HEK293 (cell line): ENCODE results near the gene MAGI1.
A peak's percentile ranks its signal among the peaks of the same experiment; 100 is the strongest.

Experiments used
- CTCF ChIA-PET: fragments of 350-600 bp; formaldehyde crosslinking; extraction: SDS; loops from one replicate; lab custom pipeline; 2021; ENCODE audit warnings: antibody characterized with exemption; lab: Yijun Ruan, JAX
- POLR2A ChIA-PET: fragments of 300-600 bp; formaldehyde crosslinking; extraction: SDS; loops from one replicate; lab custom pipeline; 2020; ENCODE audit warnings: antibody characterized with exemption, inconsistent platforms; lab: Yijun Ruan, JAX
- H3K27ac ChIP-seq: fragments of 200-500 bp; sonication (Bioruptor generic); 2 replicates; pipeline ENCODE4 v1.5.1; 2014; ENCODE audit warnings: low read depth, low read length, control low read depth, inconsistent platforms; ENCODE audit errors: extremely low read depth
- H3K36me3 ChIP-seq, 2 experiments: fragments of 200-500 bp in 1 of 2; sonication (Bioruptor generic) in 1 of 2; 1 replicate in 1 of 2; 2 replicates in 1 of 2; pipeline ENCODE4 v1.5.1; 2014 to 2017; ENCODE audit warnings: inconsistent platforms in 2 of 2, low read length in 2 of 2; ENCODE audit not compliant: control insufficient read depth in 2 of 2, insufficient read depth in 1 of 2
- H3K4me1 ChIP-seq: fragments of 200-500 bp; sonication (Bioruptor generic); 2 replicates; pipeline ENCODE4 v1.5.1; 2014; ENCODE audit warnings: mild to moderate bottlenecking, low read length, inconsistent platforms; ENCODE audit not compliant: control insufficient read depth, insufficient read depth
- H3K4me3 ChIP-seq: 2 replicates; pipeline ENCODE4 v1.5.1; 2011; ENCODE audit warnings: low read depth, mild to moderate bottlenecking, control low read depth, low read length, moderate library complexity
- H3K9me3 ChIP-seq: fragments of 200-500 bp; sonication (Bioruptor generic); 2 replicates; pipeline ENCODE4 v1.5.1; 2014; ENCODE audit warnings: low read depth, low read length, inconsistent platforms; ENCODE audit not compliant: control insufficient read depth, insufficient read depth
- AEBP2 ChIP-seq: fragments of 450-650 bp; formaldehyde crosslinking; IDR thresholded peaks from 2 replicates; pipeline ENCODE4 v1.5.1; 2016; ENCODE audit warnings: missing biosample characterization, missing genetic modification characterization, borderline replicate concordance
- HOXA7 ChIP-seq: sonication (generic); formaldehyde crosslinking; IDR thresholded peaks from 2 replicates; pipeline ENCODE4 v1.8.1; 2022; ENCODE audit warnings: missing genetic modification reagents, borderline replicate concordance
- KLF7 ChIP-seq: fragments of 450-650 bp; formaldehyde crosslinking; IDR thresholded peaks from 2 replicates; pipeline ENCODE4 v1.5.1; 2016; ENCODE audit warnings: missing biosample characterization, missing genetic modification characterization, borderline replicate concordance
- KLF8 ChIP-seq: fragments of 450-650 bp; formaldehyde crosslinking; IDR thresholded peaks from 2 replicates; pipeline ENCODE4 v1.5.1; 2016; ENCODE audit warnings: missing biosample characterization, missing genetic modification characterization
- PATZ1 ChIP-seq: fragments of 450-650 bp; formaldehyde crosslinking; IDR thresholded peaks from 2 replicates; pipeline ENCODE4 v1.5.1; 2016; ENCODE audit warnings: missing biosample characterization, missing genetic modification characterization
- PRDM10 ChIP-seq: fragments of 450-650 bp; formaldehyde crosslinking; IDR thresholded peaks from 2 replicates; pipeline ENCODE4 v1.5.1; 2016; ENCODE audit warnings: missing biosample characterization, missing genetic modification characterization
- SP7 ChIP-seq: fragments of 450-650 bp; formaldehyde crosslinking; IDR thresholded peaks from 2 replicates; pipeline ENCODE4 v1.5.1; 2016; ENCODE audit warnings: missing biosample characterization, missing genetic modification characterization
- ZEB2 ChIP-seq: fragments of 450-650 bp; formaldehyde crosslinking; IDR thresholded peaks from 2 replicates; pipeline ENCODE4 v1.5.1; 2016; ENCODE audit warnings: missing biosample characterization, missing genetic modification characterization
- ZIC2 ChIP-seq: fragments of 450-650 bp; formaldehyde crosslinking; IDR thresholded peaks from 2 replicates; pipeline ENCODE4 v1.5.1; 2016; ENCODE audit warnings: missing biosample characterization, missing genetic modification characterization
- ZNF146 ChIP-seq: fragments of 450-650 bp; formaldehyde crosslinking; IDR thresholded peaks from 2 replicates; pipeline ENCODE4 v1.5.1; 2016; ENCODE audit warnings: missing biosample characterization, missing genetic modification characterization
- ZNF157 ChIP-seq: fragments of 450-650 bp; formaldehyde crosslinking; IDR thresholded peaks from 2 replicates; pipeline ENCODE4 v1.5.1; 2016; ENCODE audit warnings: missing biosample characterization, missing genetic modification characterization
- ZNF174 ChIP-seq: fragments of 450-650 bp; formaldehyde crosslinking; IDR thresholded peaks from 2 replicates; pipeline ENCODE4 v1.5.0; 2017; ENCODE audit warnings: missing biosample characterization, mild to moderate bottlenecking, missing genetic modification characterization
- ZNF26 ChIP-seq: fragments of 450-650 bp; formaldehyde crosslinking; IDR thresholded peaks from 2 replicates; pipeline ENCODE4 v1.5.1; 2016; ENCODE audit warnings: missing biosample characterization, missing genetic modification characterization
- ZNF366 ChIP-seq: fragments of 450-650 bp; formaldehyde crosslinking; conservative IDR thresholded peaks from 2 replicates; pipeline ENCODE4 v1.5.1; 2016; ENCODE audit warnings: missing biosample characterization, missing genetic modification characterization
- ZNF433 ChIP-seq: fragments of 450-650 bp; formaldehyde crosslinking; IDR thresholded peaks from 2 replicates; pipeline ENCODE4 v1.5.1; 2016; ENCODE audit warnings: missing biosample characterization, missing genetic modification characterization, low read depth
- ZNF48 ChIP-seq: fragments of 450-650 bp; formaldehyde crosslinking; IDR thresholded peaks from 2 replicates; pipeline ENCODE4 v1.5.1; 2016; ENCODE audit warnings: missing biosample characterization, missing genetic modification characterization
- ZNF600 ChIP-seq: fragments of 450-650 bp; formaldehyde crosslinking; IDR thresholded peaks from 2 replicates; pipeline ENCODE4 v1.5.1; 2016; ENCODE audit warnings: missing biosample characterization, missing genetic modification characterization
- ZNF626 ChIP-seq: fragments of 450-650 bp; sonication (Bioruptor Pico); formaldehyde crosslinking; IDR thresholded peaks from 2 replicates; pipeline ENCODE4 v1.5.1; 2018; ENCODE audit warnings: missing biosample characterization, missing genetic modification characterization, inconsistent platforms
- ZNF768 ChIP-seq: fragments of 450-650 bp; formaldehyde crosslinking; IDR thresholded peaks from 2 replicates; pipeline ENCODE4 v1.5.1; 2018; ENCODE audit warnings: missing biosample characterization, mild to moderate bottlenecking, missing genetic modification characterization
- ZNF777 ChIP-seq: fragments of 450-650 bp; formaldehyde crosslinking; IDR thresholded peaks from 2 replicates; pipeline ENCODE4 v1.5.1; 2017; ENCODE audit warnings: missing biosample characterization, missing genetic modification characterization, borderline replicate concordance
- ZNF792 ChIP-seq: fragments of 450-650 bp; formaldehyde crosslinking; IDR thresholded peaks from 2 replicates; pipeline ENCODE4 v1.5.1; 2016; ENCODE audit warnings: missing biosample characterization, missing genetic modification characterization

MAGI1 gene

GRCh38 chr3:65871305-65872141 is 167.2 kb downstream of the MAGI1 start (continued):
- TF ChIP-seq AEBP2 (tag by site-specific recombination): no peak
- TF ChIP-seq ZEB2 (tag by site-specific recombination): no peak
- TF ChIP-seq SP7 (tag by site-specific recombination): no peak
- TF ChIP-seq HOXA7: no peak
- peak; percentile 83 for TF ChIP-seq PRDM10 (tag by site-specific recombination)
- TF ChIP-seq ZNF792 (tag by site-specific recombination): no peak
- TF ChIP-seq ZNF366 (tag by site-specific recombination): no peak
- no peak for TF ChIP-seq ZNF626
- peak; percentile 47; the same call in 1 of the 2 replicates for TF ChIP-seq ZNF600 (tag by site-specific recombination)
- peak; percentile 78 for TF ChIP-seq ZIC2
- no peak for TF ChIP-seq ZNF157 (tag by site-specific recombination)
- TF ChIP-seq KLF7 (tag by site-specific recombination): no peak

GRCh38 chr3:65869798-65870197 is 168.9 kb downstream of the MAGI1 start:
- Histone ChIP-seq H3K36me3 (no peaks in the 10 kb centered on the region), H3K4me3 (no peak overlapping the region), H3K9me3 (no peaks in the 10 kb centered on the region), H3K27ac (no peak overlapping the region), H3K4me1 (peaks cover 6% of the 10 kb centered on the region; the same call in 1 of the 2 replicates)
- TF ChIP-seq ZNF433 (tag by site-specific recombination) (no peak), ZNF26 (tag by site-specific recombination) (no peak), ZNF146 (tag by site-specific recombination) (no peak), ZNF174 (tag by site-specific recombination) (no peak), PATZ1 (tag by site-specific recombination) (no peak), ZNF768 (tag by site-specific recombination) (no peak), ZNF777 (tag by site-specific recombination) (no peak), KLF8 (no peak), ZNF48 (tag by site-specific recombination) (no peak)
- ChIA-PET POLR2A (no interaction called here), CTCF (no interaction called here)
